H1 (cell line): ENCODE measurements around the gene RFX5.

Experiments
- CTCF ChIP-seq, 3 experiments: IDR thresholded peaks; 1 replicate in 2 of 3; 2 replicates in 1 of 3; pipeline versions ENCODE4 v1.5.1 to v1.6.1; 2011; ENCODE audit warnings: low read length in 3 of 3, mild to moderate bottlenecking in 3 of 3, inconsistent platforms in 2 of 3, low read depth in 1 of 3, moderate library complexity in 1 of 3; ENCODE audit not compliant: insufficient read depth in 1 of 3; ENCODE audit errors: control extremely low read depth in 1 of 3
- EGR1 ChIP-seq: IDR thresholded peaks from 2 replicates; pipeline ENCODE4 v1.6.1; 2011; ENCODE audit warnings: low read depth, low read length, borderline replicate concordance
- POLR2AphosphoS5 ChIP-seq: IDR thresholded peaks from 2 replicates; pipeline ENCODE4 v1.6.1; 2011; ENCODE audit warnings: low read depth, low read length

GRCh38 chr1:151369302-151369610 is 22.2 kb upstream of the RFX5 start:
- no peak for TF ChIP-seq POLR2AphosphoS5
- no peak for TF ChIP-seq CTCF (IDR thresholded peaks at IDR 0.05; ENCODE audit: control extremely low read depth in 1 of 3, insufficient read depth in 1 of 3, low read depth in 1 of 3, low read length in 3 of 3)
- TF ChIP-seq EGR1: no peak
